Measurements from ENCODE around the gene NDC1. TPM values are rescaled to one million over a fixed set of nuclear protein-coding genes. Genes with fewer than 3 reads are reported as not detected.
"Not testable (repeated sequence)": the region's sequence is repeated elsewhere in the genome, so short reads cannot be mapped to it uniquely, and the experiment has no call there.

The NDC1 gene
- total RNA-seq, 1 experiment from 2014 or later = 48.1 TPM

GRCh38 chr1:53826367-53826766 is 11.7 kb downstream of the NDC1 start:
- DNase-seq (ENCODE audit: low read depth) = peak; percentile 31

GRCh38 chr1:53825306-53825705 is 12.8 kb downstream of the NDC1 start:
- DNase-seq (ENCODE audit: low read depth) = no peak

DNA sequence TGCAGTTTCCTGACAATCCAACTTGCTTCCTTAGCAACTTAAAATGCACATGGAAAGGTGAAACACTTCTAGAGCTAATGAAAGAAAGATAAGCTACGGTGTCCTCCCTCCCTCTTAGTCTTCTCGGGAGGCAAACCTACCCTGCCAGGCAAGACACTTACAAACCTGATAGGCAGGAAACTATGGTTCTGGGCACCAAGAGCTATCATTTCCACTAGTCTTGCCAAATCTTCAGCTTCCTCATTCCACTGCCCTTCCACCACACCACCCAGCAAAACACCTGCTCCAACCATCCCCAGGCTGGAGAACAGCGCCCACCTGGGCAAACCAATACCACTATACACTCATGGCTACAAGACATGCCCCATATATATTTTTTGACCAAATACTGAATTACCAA is 15.2 kb downstream of the NDC1 start:
- no peak for DNase-seq (ENCODE audit: low read depth)

DNA sequence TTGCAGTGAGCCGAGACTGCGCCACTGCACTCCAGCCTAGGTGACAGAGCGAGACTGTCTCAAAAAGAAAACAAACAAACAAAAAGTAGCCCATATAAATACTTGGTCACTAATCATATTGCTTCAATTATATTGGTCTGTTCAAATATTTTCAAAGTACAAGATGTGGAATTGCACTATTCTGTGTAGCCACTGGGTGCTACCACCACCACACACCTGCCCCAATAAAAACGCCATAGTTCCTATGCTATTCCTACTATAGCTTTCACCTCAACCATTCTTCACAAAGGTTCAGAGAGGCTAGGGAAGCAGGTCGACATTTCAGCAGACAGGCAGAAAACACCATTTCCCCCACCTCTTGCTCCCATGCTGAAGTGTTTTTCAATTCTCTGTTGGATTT is 16.7 kb downstream of the NDC1 start:
- no peak for DNase-seq (ENCODE audit: low read depth)

GRCh38 chr1:53819387-53819786 is 18.7 kb downstream of the NDC1 start:
- no peak for DNase-seq (ENCODE audit: low read depth)

GRCh38 chr1:53816584-53816983 is 21.5 kb downstream of the NDC1 start:
- not testable (repeated sequence) for DNase-seq (ENCODE audit: low read depth)

DNA sequence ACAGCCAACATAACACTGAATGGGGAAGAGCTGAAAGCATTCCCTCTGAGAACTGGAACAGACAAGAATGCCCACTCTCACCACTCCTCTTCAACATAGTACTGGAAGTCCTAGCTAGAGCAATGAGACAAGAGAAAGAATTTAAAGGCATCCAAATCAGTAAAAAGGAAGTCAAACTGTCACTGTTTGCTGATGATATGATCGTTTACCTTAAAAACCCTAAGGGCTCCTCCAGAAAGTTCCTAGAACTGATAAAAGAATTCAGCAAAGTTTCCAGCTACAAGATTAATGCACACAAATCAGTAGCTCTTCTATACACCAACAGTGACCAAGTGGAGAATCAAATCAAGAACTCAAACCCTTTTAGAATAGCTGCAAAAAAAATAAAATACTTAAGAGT is 22.6 kb downstream of the NDC1 start:
- not testable (repeated sequence) for DNase-seq (ENCODE audit: low read depth)

GRCh38 chr1:53811414-53811851 is 26.7 kb downstream of the NDC1 start:
- DNase-seq (ENCODE audit: low read depth) = peak; percentile 40

DNA sequence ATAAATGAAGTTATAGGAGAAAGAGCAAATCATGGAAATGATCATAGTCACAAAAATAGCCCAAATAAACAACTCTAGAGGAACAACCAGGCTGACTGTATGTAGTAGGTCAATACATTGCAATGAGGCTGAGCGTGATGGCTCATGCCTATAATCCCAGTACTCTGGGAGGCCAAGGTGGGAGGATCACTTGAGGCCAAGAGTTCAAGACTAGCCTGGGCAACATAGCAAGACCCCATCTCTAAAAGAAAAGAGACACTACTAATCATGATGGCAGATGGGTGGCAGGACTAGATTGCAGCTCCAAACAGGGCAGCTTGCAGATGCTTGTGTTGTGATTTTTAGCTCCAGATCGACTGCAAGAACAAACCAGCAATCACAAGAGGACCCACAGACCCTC is 27.6 kb downstream of the NDC1 start:
- no peak for DNase-seq (ENCODE audit: low read depth)

- DNase-seq (ENCODE audit: low read depth) = no peak
Observed at GRCh38 chr1:53810007-53810406, 28.1 kb downstream of the NDC1 start.

GRCh38 chr1:53807916-53808315 is 30.2 kb downstream of the NDC1 start:
- DNase-seq (ENCODE audit: low read depth) = peak; percentile 78

GRCh38 chr1:53804791-53805505 is 33.1 kb downstream of the NDC1 start:
- peak; percentile 50 for DNase-seq (ENCODE audit: low read depth)

DNA sequence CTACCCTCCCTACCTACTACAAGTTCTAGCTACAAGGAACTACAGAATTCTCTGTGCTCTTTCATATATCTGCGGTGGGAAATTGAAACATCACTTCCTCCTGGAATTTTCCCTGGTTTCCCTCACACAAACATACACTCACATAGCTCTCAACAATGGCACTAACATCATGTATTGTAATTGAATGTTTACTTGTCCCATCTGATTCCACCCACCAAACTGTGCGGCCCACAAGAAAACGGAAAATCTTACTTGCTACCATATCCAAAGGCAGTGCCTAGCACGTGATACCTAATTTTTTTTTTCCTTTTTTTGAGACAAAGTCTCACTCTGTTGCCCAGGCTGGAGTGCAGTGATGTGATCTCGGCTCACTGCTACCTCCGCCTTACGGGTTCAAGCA is 33.9 kb downstream of the NDC1 start:
- no peak for DNase-seq (ENCODE audit: low read depth)

DNA sequence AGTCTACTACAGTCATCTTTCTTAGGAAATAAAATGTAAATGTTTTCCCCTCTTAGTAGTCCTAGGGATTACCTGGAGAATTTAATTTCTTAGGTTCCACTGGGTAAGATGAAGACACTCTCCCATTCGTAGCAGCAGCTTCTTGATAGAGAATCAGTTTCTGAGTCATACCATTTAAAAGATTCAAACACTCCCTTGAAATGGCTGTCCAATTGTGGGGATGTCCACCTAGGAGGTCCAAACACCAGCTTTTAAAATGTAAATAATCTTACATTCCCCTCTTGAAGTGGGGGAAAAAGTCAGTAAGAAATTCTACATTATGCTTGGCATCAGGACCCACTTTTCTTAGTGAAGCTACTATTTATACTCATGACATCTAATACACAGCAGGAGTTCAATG is 37.5 kb downstream of the NDC1 start:
- DNase-seq (ENCODE audit: low read depth) = no peak

DNA sequence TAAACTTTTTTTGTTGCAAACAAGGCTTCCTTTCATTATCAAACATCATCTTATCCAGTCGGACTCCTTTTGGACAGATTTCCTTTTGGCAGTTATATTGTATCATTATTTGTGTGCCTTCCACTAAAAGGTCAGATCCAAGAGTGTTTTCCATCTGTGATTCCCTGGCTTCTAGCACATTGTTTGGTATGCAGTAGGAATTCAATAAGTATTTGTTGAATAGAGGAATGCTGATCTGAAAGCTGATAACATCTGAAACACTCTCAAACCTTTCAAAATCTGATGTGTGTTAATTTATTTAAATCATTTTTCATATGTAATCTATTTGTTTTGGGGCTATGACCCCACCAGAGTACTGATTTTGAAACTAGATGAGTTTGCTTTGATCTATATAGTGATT is 39.0 kb downstream of the NDC1 start:
- no peak for DNase-seq (ENCODE audit: low read depth)

DNA sequence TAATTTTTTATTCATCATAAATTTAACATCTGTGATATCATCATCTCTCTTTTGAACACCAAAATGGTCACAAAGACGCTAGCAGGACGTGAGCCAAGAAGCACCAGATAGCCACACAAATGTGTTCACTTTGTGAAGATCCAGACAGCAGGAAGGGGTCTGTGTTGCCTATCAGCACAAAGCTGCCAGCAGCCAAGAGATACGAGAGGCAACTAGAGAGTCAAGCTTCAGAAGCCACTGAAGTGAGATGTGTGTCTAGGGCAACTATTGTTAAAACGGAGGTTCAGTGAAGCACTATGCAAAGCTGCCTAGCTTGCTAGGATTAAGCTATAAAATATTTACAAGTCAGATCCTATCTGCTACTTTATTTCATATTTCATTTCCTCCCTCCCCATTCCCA is 45.3 kb downstream of the NDC1 start:
- no peak for DNase-seq (ENCODE audit: low read depth)

DNA sequence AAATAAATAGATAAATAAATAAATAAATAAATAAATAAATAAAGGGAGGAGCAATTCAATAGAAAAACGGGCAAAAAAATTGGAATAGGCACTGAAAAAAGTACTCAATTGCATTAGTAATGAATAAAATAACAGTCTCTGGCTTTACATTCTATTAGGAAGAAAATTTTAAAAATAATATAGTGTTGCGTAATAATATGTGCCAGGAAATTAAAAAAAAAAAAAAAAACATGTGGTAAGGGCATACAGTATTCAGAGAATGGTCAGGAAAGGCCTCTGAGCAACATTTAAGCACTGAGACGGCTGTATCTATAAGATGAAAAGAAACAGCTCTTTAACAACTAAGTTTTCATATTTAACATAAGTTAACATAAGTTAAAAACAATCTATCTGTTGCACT is 50.4 kb downstream of the NDC1 start:
- DNase-seq (ENCODE audit: low read depth) = no peak

GRCh38 chr1:53783056-53783455 is 55.0 kb downstream of the NDC1 start:
- peak; percentile 34 for DNase-seq (ENCODE audit: low read depth)

DNA sequence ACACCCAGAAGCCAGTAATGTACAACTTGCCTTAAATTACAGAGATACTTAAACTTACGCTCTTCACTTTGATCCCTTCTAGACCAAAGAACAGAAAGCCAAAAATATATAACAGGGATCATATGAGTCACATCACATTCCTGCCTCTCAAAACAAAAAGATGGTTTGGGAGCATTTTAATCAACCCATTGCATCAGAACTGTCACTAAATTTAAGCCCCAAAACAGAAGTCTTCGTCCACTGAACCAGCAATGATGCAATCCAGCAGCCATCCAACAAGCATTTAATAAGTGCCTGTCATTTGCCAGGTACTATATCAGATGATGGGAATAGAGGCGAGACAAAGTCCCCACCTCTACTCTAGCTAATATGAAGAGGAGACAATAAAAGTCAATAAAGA is 56.4 kb downstream of the NDC1 start:
- peak; percentile 17 for DNase-seq (ENCODE audit: low read depth)

DNA sequence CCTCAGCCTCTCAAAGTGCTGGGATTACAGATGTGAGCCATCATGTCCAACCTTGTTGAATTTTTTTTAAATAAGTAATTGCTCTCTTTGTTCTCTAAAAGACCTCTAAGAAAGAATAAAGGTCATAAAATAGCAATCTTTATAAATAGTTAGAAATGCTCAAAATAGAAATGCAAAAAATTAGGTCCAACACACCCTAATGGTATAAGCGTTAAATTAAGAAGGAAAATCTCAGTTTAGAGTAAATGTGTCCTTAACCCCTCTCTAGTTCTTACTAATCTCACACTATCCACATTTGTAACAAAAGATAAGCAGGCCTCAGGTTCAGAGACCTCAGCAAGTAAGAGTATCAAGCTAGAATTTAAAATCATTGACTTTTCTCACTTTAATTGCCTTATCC is 60.8 kb downstream of the NDC1 start:
- DNase-seq (ENCODE audit: low read depth) = no peak

DNA sequence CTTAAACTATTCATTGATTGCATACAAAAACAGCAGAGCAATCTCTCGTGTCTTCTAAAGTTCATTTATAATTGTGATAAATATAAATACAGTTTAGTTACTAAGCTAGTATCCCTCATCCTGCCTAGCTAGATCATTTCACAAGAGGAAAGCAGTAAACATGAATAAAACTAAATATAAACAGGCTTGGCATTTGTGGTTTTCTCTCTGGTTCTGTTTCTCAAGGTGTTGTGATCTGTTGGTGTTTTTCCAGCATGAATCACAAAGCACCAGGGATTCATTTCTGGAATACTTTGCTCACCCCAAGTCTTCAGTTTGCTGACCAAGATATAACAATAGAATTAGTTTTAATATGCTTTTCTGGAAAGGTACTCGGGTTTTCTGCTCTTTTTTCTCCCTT is 66.4 kb downstream of the NDC1 start:
- peak; percentile 94 for DNase-seq (ENCODE audit: low read depth)

DNA sequence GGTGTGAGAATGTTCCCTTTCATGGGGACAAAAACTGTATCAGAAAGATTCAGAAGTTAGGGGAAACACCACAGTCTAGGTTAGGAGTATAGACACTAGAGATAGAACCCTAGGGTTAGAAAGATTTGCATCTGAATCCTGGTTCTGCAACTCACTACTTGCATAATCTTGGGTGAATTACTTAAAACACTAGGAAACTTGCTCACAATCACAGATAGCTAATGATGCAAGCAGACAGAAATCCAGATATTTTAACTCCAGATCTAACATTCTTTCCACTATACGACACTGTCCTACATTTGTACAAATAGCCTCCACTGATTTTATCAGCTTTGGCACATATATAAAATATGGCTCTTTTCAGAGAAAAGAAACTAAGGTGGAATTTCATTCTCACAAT is 68.3 kb downstream of the NDC1 start:
- DNase-seq (ENCODE audit: low read depth) = no peak

DNA sequence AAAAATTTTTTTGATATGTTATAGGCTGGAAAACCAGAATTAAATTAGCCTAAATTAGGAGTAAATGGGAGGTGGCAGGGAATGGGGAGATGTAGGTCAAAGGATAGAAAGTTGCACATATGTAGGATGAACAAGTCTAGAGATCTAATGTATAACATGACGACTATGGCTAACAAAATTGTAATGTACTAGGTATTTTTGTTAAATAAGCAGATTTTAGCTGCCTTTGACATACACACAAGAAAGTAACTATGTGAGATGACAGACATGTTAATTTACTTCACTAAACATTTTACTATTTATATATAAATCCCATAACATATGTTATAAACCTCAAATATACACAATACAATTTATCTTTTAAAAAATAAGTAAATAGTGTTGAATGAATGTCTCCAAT is 68.9 kb downstream of the NDC1 start:
- no peak for DNase-seq (ENCODE audit: low read depth)

- DNase-seq (ENCODE audit: low read depth) = peak; percentile 70
Observed at GRCh38 chr1:53766831-53767405, 71.2 kb downstream of the NDC1 start.
